Tibial artery (tissue), 4 donors: ENCODE measurements around the gene TRIM9.

ENCODE experiments used
- DNase-seq, 2 donors: peaks; one replicate each; pipeline ENCODE4 v3.0.0-alpha.2; 2019
- H3K27ac ChIP-seq, 2 donors: fragments of 200-600 bp; sonication (generic) in 1 of 2; 1 replicate in 1 of 2; 2 replicates in 1 of 2; pipeline ENCODE4 v1.5.1; 2018 to 2019; ENCODE audit warnings: mild to moderate bottlenecking in 1 of 2
- H3K27me3 ChIP-seq, 2 donors: fragments of 200-600 bp; sonication (generic) in 1 of 2; one replicate each; pipeline versions ENCODE4 v1.5.1 to v1.6.0; 2016 to 2019
- H3K36me3 ChIP-seq, 3 donors: fragments of 200-600 bp; sonication (generic) in 2 of 3; one replicate each; pipeline ENCODE4 v1.5.1; 2016 to 2019; ENCODE audit warnings: mild to moderate bottlenecking in 2 of 3
- H3K4me1 ChIP-seq, 4 donors: fragments of 200-600 bp; sonication (generic) in 2 of 4; 1 replicate in 3 of 4; 2 replicates in 1 of 4; pipeline ENCODE4 v1.5.1; 2016 to 2019
- H3K4me3 ChIP-seq, 2 donors: fragments of 200-600 bp; sonication (generic) in 1 of 2; 1 replicate in 1 of 2; 2 replicates in 1 of 2; pipeline ENCODE4 v1.5.1; 2018 to 2019; ENCODE audit warnings: mild to moderate bottlenecking in 2 of 2
- H3K9me3 ChIP-seq, 3 donors: fragments of 200-600 bp; sonication (generic) in 1 of 3; one replicate each; pipeline ENCODE4 v1.5.1; 2016 to 2019
- CTCF ChIP-seq, 2 experiments: fragments of 200-600 bp in 1 of 2; fragments of 450-650 bp in 1 of 2; IDR thresholded peaks; one replicate each; pipeline ENCODE4 v1.5.1; 2017 to 2019; ENCODE audit warnings: antibody characterized with exemption in 2 of 2, mild to moderate bottlenecking in 1 of 2, moderate library complexity in 1 of 2
- intact Hi-C: fragments of 100-400 bp; cut with DNase I; formaldehyde crosslinking; loops from one replicate; pipeline ENCODE4 v1.15.0; 2023; ENCODE audit warnings: low total_unique reads

Gene TRIM9

GRCh38 chr14:51089278-51089677 lies 5.6 kb downstream of the TRIM9 start:
- TF ChIP-seq CTCF (IDR thresholded peaks at IDR 0.05), result no peak
- intact Hi-C loops, result no loop called here
- Histone ChIP-seq H3K36me3 (no peaks in the 10 kb centered on the region), H3K9me3 (no peaks in the 10 kb centered on the region), H3K27me3 (peaks cover 6 to 22% of the 10 kb centered on the region in 2 donors), H3K27ac (no peak overlapping the region), H3K4me1 (peaks cover 0 to 11% (median 5%) of the 10 kb centered on the region in 4 donors), H3K4me3 (no peak overlapping the region)
- DNase-seq, result no peak

- Histone ChIP-seq H3K27ac (no peak overlapping the region), H3K9me3 (no peaks in the 10 kb centered on the region), H3K27me3 (no peaks in the 10 kb centered on the region), H3K4me1 (no peaks in the 10 kb centered on the region), H3K36me3 (no peaks in the 10 kb centered on the region), H3K4me3 (no peak overlapping the region)
- intact Hi-C loops, result no loop called here
- no peak for DNase-seq
- no peak for TF ChIP-seq CTCF (IDR thresholded peaks at IDR 0.05)
Observed at GRCh38 chr14:51087031-51087441, 7.9 kb downstream of the TRIM9 start.

- Histone ChIP-seq H3K9me3 (no peaks in the 10 kb centered on the region), H3K27me3 (no peaks in the 10 kb centered on the region), H3K4me1 (no peaks in the 10 kb centered on the region), H3K27ac (no peak overlapping the region), H3K4me3 (no peak overlapping the region), H3K36me3 (no peaks in the 10 kb centered on the region)
- DNase-seq, result no peak
- TF ChIP-seq CTCF (IDR thresholded peaks at IDR 0.05), result no peak
- intact Hi-C loops, result no loop called here
Observed at GRCh38 chr14:51086044-51086443, 8.9 kb downstream of the TRIM9 start.

GRCh38 chr14:51084962-51085361 lies 9.9 kb downstream of the TRIM9 start:
- H3K4me3 ChIP-seq, result no peak overlapping the region
- TF ChIP-seq CTCF (IDR thresholded peaks at IDR 0.05), result no peak
- intact Hi-C loops, result no loop called here
- no peaks in the 10 kb centered on the region for H3K9me3 ChIP-seq
- H3K4me1 ChIP-seq, result no peaks in the 10 kb centered on the region
- no peaks in the 10 kb centered on the region for H3K36me3 ChIP-seq
- no peaks in the 10 kb centered on the region for H3K27me3 ChIP-seq
- H3K27ac ChIP-seq, result no peak overlapping the region
- no peak for DNase-seq

GRCh38 chr14:51084507-51084906 lies 10.4 kb downstream of the TRIM9 start:
- Histone ChIP-seq H3K27ac (no peak overlapping the region), H3K36me3 (no peaks in the 10 kb centered on the region), H3K4me1 (peaks cover 0 to 4% (median 0%) of the 10 kb centered on the region in 4 donors), H3K27me3 (no peaks in the 10 kb centered on the region), H3K9me3 (no peaks in the 10 kb centered on the region), H3K4me3 (no peak overlapping the region)
- no peak for DNase-seq
- TF ChIP-seq CTCF (IDR thresholded peaks at IDR 0.05), result no peak
- intact Hi-C loops, result no loop called here

- intact Hi-C loops, result no loop called here
- Histone ChIP-seq H3K4me3 (no peak overlapping the region), H3K9me3 (no peaks in the 10 kb centered on the region), H3K27me3 (no peaks in the 10 kb centered on the region), H3K36me3 (no peaks in the 10 kb centered on the region), H3K4me1 (peaks cover 0 to 4% (median 0%) of the 10 kb centered on the region in 4 donors), H3K27ac (no peak overlapping the region)
- TF ChIP-seq CTCF (IDR thresholded peaks at IDR 0.05), result no peak
- no peak for DNase-seq
Observed at GRCh38 chr14:51082349-51082748, 12.6 kb downstream of the TRIM9 start.
